Measurements from ENCODE around the gene SETD3. TPM values are rescaled to one million over a fixed set of nuclear protein-coding genes. Genes with fewer than 3 reads are reported as not detected.

SETD3 gene
- total RNA-seq, 1 experiment from 2014 or later: 36.6 TPM

GRCh38 chr14:99395909-99396530, 84.6 kb downstream of the SETD3 start:
- peak; percentile 89 for DNase-seq (ENCODE audit: low read depth)

DNA sequence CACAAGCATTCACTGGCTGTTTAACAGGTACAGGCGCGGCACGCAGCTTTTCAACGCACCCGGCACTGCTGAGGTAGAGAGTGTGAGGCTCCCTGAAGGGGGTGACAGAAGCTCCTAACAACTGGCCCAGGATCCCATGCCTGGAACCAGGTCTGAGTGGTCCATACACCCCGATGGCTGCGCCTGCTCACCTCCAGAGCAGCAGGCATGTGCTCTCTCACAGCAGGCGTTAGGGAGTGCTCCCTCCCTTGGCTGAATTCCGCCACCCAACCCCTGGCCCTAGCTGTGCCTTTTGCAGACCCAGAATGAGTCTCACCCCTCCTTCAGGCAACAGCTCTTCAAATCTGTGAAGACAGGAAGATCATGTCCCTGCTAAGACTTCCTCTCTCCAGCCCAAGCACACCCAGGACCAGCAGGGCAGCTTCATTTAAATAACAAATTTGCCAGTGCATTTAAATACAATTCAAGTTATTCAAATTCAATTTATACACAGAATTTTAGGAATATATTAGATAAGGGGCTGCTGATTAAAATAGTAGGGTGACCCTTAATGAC, 86.0 kb downstream of the SETD3 start:
- DNase-seq (ENCODE audit: low read depth): no peak

- peak; percentile 38 for DNase-seq (ENCODE audit: low read depth)
Observed at GRCh38 chr14:99393059-99393655, 87.5 kb downstream of the SETD3 start.

GRCh38 chr14:99391671-99392070, 89.0 kb downstream of the SETD3 start:
- peak; percentile 67 for DNase-seq (ENCODE audit: low read depth)

DNA sequence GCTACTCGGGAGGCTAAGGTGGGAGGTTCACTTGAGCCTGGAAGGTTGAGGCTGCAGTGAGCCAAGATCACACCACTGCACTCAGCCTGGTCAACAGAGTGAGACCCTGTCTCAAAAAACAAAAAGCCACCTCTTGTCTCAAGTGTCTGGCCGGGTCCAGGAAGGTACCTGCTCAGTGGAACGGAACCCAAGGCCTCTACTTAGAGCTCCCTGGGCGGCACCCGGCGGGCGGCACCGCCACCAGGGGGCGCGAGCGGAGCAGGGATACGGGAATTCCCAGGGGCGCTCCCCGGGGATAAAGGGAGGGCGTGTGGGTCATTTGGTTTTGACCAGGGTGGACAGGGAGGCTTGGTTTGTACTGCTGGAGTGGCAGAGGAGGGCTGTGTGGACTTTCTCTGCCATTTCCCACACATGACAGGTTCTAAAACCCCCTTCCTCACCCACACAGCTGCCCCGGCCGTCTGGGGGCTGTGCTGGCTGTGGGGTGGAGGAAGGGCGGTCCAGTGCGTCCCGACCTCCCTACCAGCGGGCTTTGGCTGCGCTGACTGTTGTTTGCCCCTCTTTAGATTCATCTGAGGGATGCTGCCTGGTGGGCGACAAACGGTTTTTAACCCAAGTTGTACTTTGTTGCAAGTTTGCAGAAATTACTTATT, 91.4 kb downstream of the SETD3 start:
- DNase-seq (ENCODE audit: low read depth): peak; percentile 17

DNA sequence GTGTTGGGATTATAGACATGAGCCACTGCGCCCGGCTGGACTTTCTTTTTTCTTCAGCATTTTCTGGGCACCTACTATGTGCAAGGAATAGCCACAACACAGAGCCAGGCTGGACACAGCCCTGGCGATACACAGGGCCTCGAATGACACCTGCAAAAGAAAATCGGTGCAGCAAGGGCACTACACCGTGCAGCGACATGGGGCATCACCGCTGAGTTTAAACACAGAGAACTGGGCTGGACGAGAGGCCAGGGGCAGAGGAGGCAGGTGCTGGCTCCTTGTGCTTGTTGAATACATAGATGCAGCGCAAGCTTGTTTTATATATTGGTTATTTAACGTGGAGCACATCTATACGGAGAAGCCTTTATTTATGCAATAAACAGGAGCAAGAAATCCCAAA, 92.4 kb downstream of the SETD3 start:
- no peak for DNase-seq (ENCODE audit: low read depth)

DNA sequence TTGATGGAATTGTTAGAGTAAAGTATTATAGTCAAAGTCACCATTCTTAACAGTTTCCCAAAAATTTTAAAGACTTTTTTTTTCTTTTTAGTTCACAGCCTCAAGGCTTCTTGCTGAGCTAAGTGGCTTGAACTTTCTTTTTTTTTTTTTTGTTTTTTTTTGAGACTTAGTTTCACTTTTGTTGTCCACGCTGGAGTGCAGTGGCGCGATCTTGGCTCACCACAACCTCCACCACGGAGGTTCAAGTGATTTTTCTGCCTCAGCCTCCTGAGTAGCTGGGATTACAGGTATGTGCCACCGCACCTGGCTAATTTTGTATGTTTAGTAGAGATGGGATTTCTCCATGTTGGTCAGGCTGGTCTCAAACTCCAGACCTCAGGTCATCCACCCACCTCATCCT, 92.8 kb downstream of the SETD3 start:
- DNase-seq (ENCODE audit: low read depth): no peak

DNA sequence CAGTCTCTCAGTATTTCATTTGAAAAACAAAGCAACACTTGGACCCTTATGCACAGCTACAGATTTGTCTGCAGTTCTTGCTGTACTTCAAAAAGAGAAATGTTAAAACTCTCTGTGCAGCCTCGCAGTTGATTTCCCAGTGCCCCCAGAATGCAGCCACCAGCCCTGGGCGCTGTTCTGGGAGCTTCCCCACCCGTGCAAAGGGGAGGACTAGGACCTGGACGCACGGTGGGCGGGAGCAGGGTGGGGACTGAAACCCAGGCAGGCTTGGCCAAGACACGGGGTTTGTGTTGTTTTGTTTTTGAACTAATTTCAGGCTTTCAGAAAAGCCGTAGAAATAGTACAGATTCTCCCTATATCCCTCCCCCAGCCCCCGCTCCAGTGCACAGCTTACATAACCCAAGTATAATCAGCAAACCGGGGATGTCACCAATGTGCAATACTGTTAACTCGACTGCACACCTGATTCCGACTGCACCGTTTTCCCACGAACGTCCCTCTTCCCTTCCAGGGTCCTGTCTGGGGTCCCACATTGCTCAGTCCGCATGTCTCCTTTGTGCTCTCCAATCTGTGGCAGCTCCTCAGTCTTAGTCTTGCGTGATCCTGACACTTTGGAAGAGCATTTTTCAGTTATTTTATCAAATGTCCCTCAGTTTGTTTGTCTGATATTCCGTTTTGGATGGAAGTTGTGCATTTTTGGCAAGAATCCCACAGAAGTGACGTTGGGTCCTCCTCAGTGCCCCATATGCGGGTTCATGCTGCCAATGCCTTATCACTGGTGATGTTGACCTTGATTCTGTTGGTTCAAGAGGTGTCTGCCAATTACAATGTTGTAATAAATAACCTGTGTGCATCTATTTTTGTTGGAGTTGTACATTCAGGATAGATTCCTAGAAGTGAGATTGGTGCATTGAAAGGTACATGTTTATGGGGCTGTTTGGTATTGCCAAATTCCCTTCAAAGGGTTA, 95.9 kb downstream of the SETD3 start:
- no peak for DNase-seq (ENCODE audit: low read depth)

DNA sequence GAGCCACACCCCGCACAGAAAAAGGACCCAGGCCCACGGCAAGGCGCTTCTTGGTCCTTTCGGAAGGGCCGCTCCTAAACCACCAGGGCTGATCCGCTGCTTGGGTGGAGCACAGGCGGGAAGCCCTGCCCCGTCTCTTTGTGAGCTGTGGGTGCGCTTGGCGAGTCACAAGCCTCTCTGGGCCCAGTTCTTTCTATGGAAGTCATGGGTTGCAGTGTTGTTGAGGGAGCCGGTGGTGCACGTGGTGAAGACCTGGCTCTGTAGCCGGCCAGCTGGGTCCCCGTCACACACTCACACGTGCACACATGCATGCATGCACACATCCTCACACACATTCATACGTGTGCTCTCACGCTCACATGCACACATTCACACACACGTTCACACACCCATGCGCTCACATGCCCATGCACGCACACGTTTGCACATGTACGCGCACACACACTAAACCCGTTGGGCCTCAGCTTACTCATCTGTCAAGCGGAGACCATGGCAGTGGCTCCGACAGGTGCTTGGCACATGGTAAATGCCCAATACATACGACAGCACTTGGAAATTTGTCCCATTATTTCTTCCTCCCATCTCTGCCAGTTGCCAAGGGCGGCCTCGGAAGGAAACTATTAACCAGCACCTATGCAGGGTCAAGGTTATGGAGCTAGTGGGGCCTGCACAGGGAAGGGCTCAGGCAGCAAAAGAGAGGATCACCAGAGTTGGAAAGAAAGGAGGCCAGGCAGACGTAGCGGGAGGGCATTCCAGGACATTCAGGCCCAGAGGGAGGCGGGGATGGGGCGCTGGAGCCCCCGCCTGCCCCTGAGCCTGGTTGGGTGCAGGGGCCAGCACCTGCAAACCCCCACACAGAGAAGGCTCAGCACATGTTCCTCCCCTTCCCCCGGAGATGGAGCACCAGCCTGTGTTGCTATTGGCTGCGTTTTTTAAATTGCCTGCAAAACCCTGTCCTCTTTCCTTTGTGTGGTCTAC, 96.9 kb downstream of the SETD3 start:
- DNase-seq (ENCODE audit: low read depth): no peak

- DNase-seq (ENCODE audit: low read depth): peak; percentile 60
Observed at GRCh38 chr14:99382781-99383471, 97.7 kb downstream of the SETD3 start.

GRCh38 chr14:99382071-99382470, 98.6 kb downstream of the SETD3 start:
- DNase-seq (ENCODE audit: low read depth): no peak

- no peak for DNase-seq (ENCODE audit: low read depth)
Observed at GRCh38 chr14:99381688-99382060, 99.0 kb downstream of the SETD3 start.

- DNase-seq (ENCODE audit: low read depth): no peak
Observed at GRCh38 chr14:99380991-99381687, 99.5 kb downstream of the SETD3 start.

GRCh38 chr14:99380402-99380801, 100.3 kb downstream of the SETD3 start:
- no peak for DNase-seq (ENCODE audit: low read depth)

- peak; percentile 67 for DNase-seq (ENCODE audit: low read depth)
Observed at GRCh38 chr14:99378782-99379214, 101.9 kb downstream of the SETD3 start.

GRCh38 chr14:99377951-99378350, 102.7 kb downstream of the SETD3 start:
- no peak for DNase-seq (ENCODE audit: low read depth)

DNA sequence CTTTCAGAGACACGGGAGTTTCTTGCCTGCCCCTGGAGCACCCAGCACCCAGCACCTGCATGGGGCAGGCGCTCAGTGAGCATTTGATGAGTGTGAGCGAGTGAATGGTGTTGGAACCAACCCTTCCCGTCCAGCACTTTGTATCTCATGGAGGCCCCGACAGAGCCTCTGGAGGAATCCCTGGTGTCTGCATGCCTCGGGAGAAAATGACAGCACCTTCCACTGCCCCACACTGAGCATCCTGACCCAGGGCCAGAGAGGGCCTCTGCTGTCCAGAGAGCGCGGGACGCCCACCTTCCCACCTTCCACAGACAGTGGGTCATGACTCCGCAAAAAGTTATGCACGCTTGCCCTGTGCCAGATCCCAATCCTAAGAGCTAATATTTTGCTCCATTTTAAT, 105.7 kb downstream of the SETD3 start:
- no peak for DNase-seq (ENCODE audit: low read depth)

GRCh38 chr14:99363616-99364290, 116.9 kb downstream of the SETD3 start:
- no peak for DNase-seq (ENCODE audit: low read depth)

All from HT1080 (cell line).